Suprapubic skin (tissue), 4 donors: ENCODE measurements around the gene CMSS1. TPM values are rescaled to one million over a fixed set of nuclear protein-coding genes. Genes with fewer than 3 reads are reported as not detected.

Experiments used
- DNase-seq, 2 donors: peaks; one replicate each; pipeline ENCODE4 v3.0.0-alpha.2; 2019; ENCODE audit warnings: low spot score in 2 of 2
- H3K27ac ChIP-seq: fragments of 200-600 bp; sonication (generic); one replicate; pipeline ENCODE4 v1.5.1; 2019
- H3K27me3 ChIP-seq: fragments of 200-600 bp; sonication (generic); one replicate; pipeline ENCODE4 v1.5.1; 2019
- H3K36me3 ChIP-seq: fragments of 200-600 bp; sonication (generic); one replicate; pipeline ENCODE4 v1.5.1; 2019
- H3K4me1 ChIP-seq: fragments of 200-600 bp; sonication (generic); one replicate; pipeline ENCODE4 v1.5.1; 2019
- H3K4me3 ChIP-seq: fragments of 200-600 bp; sonication (generic); one replicate; pipeline ENCODE4 v1.5.1; 2019; ENCODE audit warnings: mild to moderate bottlenecking
- H3K9me3 ChIP-seq: fragments of 200-600 bp; sonication (generic); one replicate; pipeline ENCODE4 v1.5.1; 2019
- EP300 ChIP-seq: sonication (generic); formaldehyde crosslinking; IDR thresholded peaks from one replicate; pipeline ENCODE4 v1.6.1; 2017; ENCODE audit warnings: antibody characterized with exemption
- POLR2A ChIP-seq, 2 donors: fragments of 450-650 bp; IDR thresholded peaks; one replicate each; pipeline ENCODE4 v1.6.1; 2017; ENCODE audit warnings: antibody characterized with exemption in 2 of 2, mild to moderate bottlenecking in 2 of 2, moderate library complexity in 2 of 2
- POLR2AphosphoS5 ChIP-seq, 3 donors: sonication (generic); formaldehyde crosslinking; IDR thresholded peaks; one replicate each; pipeline ENCODE4 v1.6.1; 2017; ENCODE audit warnings: antibody characterized with exemption in 3 of 3
- WGBS: methylation state at CpG from one replicate; pipeline ENCODE4 v1.1.5; 2018; 5-methylcytosine and 5-hydroxymethylcytosine counted together
- total RNA-seq, 4 donors: library from RNA; depleted of rRNA; stranded (reverse); fragments of >200 nt; gene quantifications; one replicate each; pipeline ENCODE4 v1.1.0, GENCODE V29; 2016
- TF ChIP-seq, protein P1 (sequence below), 2 donors: fragments of 200-600 bp in 1 of 2; fragments of 450-650 bp in 1 of 2; sonication (generic) in 1 of 2; IDR thresholded peaks; one replicate each; pipeline ENCODE4 v1.5.1; 2016 to 2019; ENCODE audit warnings: antibody characterized with exemption in 2 of 2, mild to moderate bottlenecking in 1 of 2, moderate library complexity in 1 of 2

Gene CMSS1
- total RNA-seq, 4 donors from 2014 or later = 13.2 to 17.1 (median 13.5) TPM

DNA sequence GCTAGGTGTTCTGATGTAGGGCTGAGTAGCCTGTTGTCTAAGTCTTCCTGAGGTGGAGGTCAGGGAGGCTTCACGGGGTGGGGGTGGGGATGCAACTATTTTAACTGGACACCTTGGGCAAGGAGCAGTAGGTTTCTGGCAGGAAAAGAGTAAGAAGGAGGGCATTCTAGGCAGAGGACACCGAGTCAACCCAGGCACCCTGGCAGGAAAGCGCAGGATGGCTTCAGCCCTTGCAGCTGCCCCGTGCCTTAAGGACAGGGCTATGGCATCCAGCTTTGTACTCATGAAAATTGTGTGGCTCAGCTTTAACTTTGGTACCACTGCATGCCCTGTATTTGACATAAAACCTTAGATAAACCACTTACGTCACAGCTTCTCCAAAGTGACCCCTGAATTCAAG, 303.0 kb downstream of the CMSS1 start:
- no peaks in the 10 kb centered on the region for H3K4me1 ChIP-seq
- 87% methylated on average over 5 of the region's 5 CpGs for WGBS

DNA sequence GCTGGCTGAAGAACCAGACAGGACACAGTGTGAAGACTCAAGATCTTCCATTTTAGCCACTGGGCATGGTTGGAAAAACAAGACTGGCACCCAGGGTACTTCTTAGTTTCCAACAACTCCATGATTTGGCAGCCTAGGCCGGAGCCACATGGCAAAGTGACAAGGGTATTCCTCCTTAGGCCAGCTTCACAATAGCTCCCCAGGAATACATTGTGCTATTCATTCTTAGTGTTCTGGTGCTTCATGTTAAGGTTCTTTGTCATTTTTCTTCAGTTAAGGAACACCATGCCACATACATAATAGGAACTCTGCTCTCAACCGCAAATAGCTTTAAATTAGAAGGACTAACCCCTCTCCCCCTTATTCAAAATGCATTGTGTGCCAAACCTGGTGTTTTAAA, 304.7 kb downstream of the CMSS1 start:
- Histone ChIP-seq H3K27ac (no peak overlapping the region), H3K36me3 (no peaks in the 10 kb centered on the region), H3K9me3 (no peaks in the 10 kb centered on the region), H3K4me3 (no peak overlapping the region), H3K4me1 (no peaks in the 10 kb centered on the region), H3K27me3 (no peaks in the 10 kb centered on the region)
- 78% methylated on average over 2 of the region's 2 CpGs for WGBS
- TF ChIP-seq POLR2AphosphoS5 (IDR thresholded peaks at IDR 0.05) = no peak
- no peak for TF ChIP-seq EP300
- no peak for TF ChIP-seq POLR2A (IDR thresholded peaks at IDR 0.05)
- TF ChIP-seq, protein P1, sequence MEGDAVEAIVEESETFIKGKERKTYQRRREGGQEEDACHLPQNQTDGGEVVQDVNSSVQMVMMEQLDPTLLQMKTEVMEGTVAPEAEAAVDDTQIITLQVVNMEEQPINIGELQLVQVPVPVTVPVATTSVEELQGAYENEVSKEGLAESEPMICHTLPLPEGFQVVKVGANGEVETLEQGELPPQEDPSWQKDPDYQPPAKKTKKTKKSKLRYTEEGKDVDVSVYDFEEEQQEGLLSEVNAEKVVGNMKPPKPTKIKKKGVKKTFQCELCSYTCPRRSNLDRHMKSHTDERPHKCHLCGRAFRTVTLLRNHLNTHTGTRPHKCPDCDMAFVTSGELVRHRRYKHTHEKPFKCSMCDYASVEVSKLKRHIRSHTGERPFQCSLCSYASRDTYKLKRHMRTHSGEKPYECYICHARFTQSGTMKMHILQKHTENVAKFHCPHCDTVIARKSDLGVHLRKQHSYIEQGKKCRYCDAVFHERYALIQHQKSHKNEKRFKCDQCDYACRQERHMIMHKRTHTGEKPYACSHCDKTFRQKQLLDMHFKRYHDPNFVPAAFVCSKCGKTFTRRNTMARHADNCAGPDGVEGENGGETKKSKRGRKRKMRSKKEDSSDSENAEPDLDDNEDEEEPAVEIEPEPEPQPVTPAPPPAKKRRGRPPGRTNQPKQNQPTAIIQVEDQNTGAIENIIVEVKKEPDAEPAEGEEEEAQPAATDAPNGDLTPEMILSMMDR (IDR thresholded peaks at IDR 0.05) = no peak
- no peak for DNase-seq

More for the DNA sequence above, 303.0 kb downstream of the CMSS1 start:
- no peak for DNase-seq
- TF ChIP-seq POLR2AphosphoS5 (IDR thresholded peaks at IDR 0.05) (no peak), POLR2A (IDR thresholded peaks at IDR 0.05) (no peak), EP300 (no peak)
- TF ChIP-seq, protein P1 (IDR thresholded peaks at IDR 0.05) = no peak
- H3K27me3 ChIP-seq = no peaks in the 10 kb centered on the region
- no peaks in the 10 kb centered on the region for H3K36me3 ChIP-seq
- H3K4me3 ChIP-seq = no peak overlapping the region
- no peak overlapping the region for H3K27ac ChIP-seq
- H3K9me3 ChIP-seq = no peaks in the 10 kb centered on the region

DNA sequence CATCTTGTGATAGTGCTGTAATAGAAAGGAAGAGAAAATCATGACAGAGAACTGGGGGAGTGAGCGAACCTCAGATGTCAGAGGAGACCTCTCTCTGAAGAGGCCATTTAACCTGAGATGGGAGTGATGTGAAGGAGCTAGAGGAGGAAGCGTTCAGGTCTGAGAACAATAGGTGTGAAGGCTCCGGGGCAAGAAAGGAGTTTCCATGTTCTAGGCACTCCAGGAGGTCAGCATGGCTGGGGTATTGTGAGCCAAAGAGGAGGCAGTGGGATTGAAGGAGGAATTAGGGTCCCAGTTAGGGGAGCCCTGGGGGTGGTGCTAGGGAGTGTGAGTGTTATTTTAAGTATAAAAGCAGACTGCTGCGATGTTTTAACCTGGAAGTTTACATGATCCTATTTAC, 305.4 kb downstream of the CMSS1 start:
- TF ChIP-seq, protein P1 (IDR thresholded peaks at IDR 0.05) = no peak
- TF ChIP-seq EP300 (no peak), POLR2AphosphoS5 (IDR thresholded peaks at IDR 0.05) (no peak)
- 86% methylated on average over 4 of the region's 4 CpGs for WGBS

DNA sequence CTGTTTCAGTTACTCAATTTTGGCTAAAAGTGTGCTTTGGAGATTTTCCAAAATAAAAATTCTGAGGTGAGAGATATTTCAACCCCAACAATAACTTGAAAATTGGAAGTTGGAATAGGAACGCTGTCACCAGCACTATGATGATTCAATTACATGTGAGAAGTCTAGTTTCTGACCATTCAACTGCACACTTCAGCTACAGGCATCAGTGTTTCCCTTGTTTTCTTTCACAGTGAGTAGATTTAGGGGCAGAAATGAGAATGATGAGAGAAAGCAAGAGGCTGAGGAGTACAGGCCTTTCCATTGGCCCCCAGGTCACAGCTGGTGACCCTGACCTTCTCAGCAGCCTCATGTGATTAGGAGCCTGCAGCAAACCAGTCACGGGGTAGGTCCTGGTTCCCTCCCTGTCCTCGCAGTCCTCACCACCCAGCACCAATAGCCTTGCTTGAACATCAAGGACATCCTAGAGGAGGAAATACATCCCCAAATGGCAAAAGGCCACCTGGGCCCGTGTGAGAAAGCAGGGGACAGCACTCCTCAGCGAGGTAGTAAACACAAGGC, 306.6 kb downstream of the CMSS1 start:
- Histone ChIP-seq H3K4me1 (no peaks in the 10 kb centered on the region), H3K27me3 (no peaks in the 10 kb centered on the region), H3K36me3 (no peaks in the 10 kb centered on the region), H3K27ac (no peak overlapping the region), H3K9me3 (no peaks in the 10 kb centered on the region), H3K4me3 (no peak overlapping the region)
- no peak for DNase-seq
- TF ChIP-seq POLR2AphosphoS5 (IDR thresholded peaks at IDR 0.05) (no peak), POLR2A (IDR thresholded peaks at IDR 0.05) (no peak), EP300 (no peak)
- TF ChIP-seq, protein P1 (IDR thresholded peaks at IDR 0.05) = no peak
- WGBS = 81% methylated on average over 5 of the region's 5 CpGs

More for the DNA sequence above, 305.4 kb downstream of the CMSS1 start:
- no peaks in the 10 kb centered on the region for H3K4me1 ChIP-seq
- DNase-seq = no peak
- H3K36me3 ChIP-seq = no peaks in the 10 kb centered on the region
- no peak overlapping the region for H3K4me3 ChIP-seq
- no peaks in the 10 kb centered on the region for H3K9me3 ChIP-seq
- no peaks in the 10 kb centered on the region for H3K27me3 ChIP-seq
- H3K27ac ChIP-seq = no peak overlapping the region

DNA sequence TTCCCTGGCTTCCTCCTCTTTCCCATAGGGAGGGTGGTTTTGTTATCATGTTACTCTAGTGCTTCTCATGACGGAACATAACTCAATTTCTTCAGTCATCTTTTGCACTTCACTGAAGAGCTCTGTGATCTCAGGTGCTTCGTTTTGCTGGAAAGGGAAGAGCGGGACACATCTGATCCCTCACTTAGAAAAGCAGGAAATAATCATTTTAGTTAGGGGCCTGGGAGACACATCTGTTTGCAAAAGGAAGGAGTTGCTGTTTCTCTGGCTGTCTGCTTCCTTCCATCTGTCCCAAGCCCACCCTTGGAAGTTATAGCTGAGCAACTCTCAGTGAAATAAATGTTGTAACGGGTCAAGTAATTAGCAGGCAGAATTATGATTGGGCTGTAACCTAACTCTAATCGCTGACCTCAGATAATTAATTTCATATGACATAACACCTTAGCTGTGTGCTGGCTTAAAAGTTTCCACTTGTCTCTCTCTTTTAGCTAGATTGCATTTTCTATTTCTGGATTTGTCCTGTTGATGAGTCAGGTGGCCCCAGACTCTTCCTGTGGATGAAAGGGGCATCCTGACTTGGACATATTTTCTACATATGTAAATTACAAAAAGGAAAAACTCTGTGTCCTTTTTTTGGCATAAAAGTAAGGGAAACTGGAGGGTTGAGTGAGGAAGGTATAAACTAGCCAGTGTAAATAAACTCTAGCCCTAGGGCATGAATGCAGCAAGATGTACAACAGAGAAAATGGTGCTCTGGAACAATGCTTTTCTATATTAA, 307.7 kb downstream of the CMSS1 start:
- TF ChIP-seq POLR2A (IDR thresholded peaks at IDR 0.05) = no peak
- no peak for TF ChIP-seq POLR2AphosphoS5 (IDR thresholded peaks at IDR 0.05)
- no peak for TF ChIP-seq EP300
- TF ChIP-seq, protein P1 (IDR thresholded peaks at IDR 0.05) = no peak
- WGBS = 84% methylated on average over 5 of the region's 5 CpGs
- no peak overlapping the region for H3K4me3 ChIP-seq
- DNase-seq = no peak
- no peaks in the 10 kb centered on the region for H3K9me3 ChIP-seq
- no peak overlapping the region for H3K27ac ChIP-seq
- H3K27me3 ChIP-seq = no peaks in the 10 kb centered on the region
- no peaks in the 10 kb centered on the region for H3K4me1 ChIP-seq
- H3K36me3 ChIP-seq = no peaks in the 10 kb centered on the region
